GM21619 (cell line): Measurements from ENCODE around the gene RAB3IL1.

Source experiments
- ATAC-seq: cut with Tn5 transposase; IDR thresholded peaks from one replicate; pipeline ENCODE4 v1.9.1; 2021; ENCODE audit not compliant: unreplicated experiment

The RAB3IL1 gene

GRCh38 chr11:61869708-61870451 lies 47.5 kb downstream of the RAB3IL1 start:
- ATAC-seq, result no peak

- no peak for ATAC-seq
These were observed 48.0 kb downstream of the RAB3IL1 start for GRCh38 chr11:61869429-61869707.

- no peak for ATAC-seq
These were observed 48.6 kb downstream of the RAB3IL1 start for GRCh38 chr11:61868571-61869428.

DNA sequence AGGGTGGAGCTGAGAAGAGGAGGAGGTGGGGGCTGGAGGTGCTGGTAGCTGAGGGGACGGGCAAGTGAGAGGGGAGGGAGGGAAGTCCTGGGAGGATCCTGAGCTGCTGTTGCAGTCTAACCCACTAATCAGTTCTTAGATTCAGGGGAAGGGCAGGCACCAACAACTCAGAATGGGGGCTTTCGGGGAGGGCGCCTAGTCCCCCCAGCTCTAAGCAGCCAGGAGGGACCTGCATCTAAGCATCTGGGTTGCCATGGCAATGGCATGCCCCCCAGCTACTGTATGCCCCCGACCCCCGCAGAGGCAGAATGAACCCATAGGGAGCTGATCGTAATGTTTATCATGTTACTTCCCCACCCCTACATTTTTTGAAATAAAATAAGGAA lies 50.4 kb downstream of the RAB3IL1 start:
- no peak for ATAC-seq

DNA sequence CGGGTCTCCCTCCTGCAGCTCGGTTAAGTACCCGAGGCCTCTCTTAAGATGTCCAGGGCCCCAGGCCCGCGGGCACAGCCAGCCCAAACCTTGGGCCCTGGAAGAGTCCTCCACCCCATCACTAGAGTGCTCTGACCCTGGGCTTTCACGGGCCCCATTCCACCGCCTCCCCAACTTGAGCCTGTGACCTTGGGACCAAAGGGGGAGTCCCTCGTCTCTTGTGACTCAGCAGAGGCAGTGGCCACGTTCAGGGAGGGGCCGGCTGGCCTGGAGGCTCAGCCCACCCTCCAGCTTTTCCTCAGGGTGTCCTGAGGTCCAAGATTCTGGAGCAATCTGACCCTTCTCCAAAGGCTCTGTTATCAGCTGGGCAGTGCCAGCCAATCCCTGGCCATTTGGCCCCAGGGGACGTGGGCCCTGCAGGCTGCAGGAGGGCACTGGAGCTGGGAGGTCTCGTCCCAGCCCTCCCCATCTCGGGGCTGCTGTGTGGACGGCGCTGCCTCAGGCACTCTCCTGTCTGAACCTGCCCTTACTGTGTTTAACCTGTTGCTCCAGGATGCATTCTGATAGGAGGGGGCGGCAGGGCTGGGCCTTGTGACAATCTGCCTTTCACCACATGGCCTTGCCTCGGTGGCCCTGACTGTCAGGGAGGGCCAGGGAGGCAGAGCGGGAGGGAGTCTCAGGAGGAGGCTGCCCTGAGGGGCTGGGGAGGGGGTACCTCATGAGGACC lies 51.0 kb downstream of the RAB3IL1 start:
- no peak for ATAC-seq

- ATAC-seq, result no peak
These were observed 52.3 kb downstream of the RAB3IL1 start for GRCh38 chr11:61864814-61865775.

GRCh38 chr11:61863548-61864081 lies 53.8 kb downstream of the RAB3IL1 start:
- no peak for ATAC-seq

GRCh38 chr11:61862714-61863547 lies 54.4 kb downstream of the RAB3IL1 start:
- no peak for ATAC-seq

DNA sequence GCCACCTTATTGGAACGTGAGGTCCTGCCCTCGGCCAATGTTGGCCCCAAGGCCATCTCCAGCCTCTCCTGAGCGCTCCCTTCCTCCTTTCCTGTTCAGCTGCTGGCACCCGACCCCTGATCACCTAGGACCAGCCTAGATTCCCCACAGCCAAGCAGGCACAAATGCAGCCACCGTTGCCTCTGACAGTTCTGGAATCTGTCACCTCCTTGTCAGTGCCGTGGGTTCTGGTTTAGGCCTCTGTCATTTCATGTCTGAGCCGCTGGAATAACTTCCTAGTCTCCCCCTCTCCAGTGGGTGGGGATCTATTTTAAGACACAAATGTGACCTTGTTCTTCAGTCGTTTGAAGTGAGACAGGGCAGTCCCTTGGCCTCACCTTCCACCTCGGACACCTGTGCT lies 55.7 kb downstream of the RAB3IL1 start:
- ATAC-seq, result no peak

DNA sequence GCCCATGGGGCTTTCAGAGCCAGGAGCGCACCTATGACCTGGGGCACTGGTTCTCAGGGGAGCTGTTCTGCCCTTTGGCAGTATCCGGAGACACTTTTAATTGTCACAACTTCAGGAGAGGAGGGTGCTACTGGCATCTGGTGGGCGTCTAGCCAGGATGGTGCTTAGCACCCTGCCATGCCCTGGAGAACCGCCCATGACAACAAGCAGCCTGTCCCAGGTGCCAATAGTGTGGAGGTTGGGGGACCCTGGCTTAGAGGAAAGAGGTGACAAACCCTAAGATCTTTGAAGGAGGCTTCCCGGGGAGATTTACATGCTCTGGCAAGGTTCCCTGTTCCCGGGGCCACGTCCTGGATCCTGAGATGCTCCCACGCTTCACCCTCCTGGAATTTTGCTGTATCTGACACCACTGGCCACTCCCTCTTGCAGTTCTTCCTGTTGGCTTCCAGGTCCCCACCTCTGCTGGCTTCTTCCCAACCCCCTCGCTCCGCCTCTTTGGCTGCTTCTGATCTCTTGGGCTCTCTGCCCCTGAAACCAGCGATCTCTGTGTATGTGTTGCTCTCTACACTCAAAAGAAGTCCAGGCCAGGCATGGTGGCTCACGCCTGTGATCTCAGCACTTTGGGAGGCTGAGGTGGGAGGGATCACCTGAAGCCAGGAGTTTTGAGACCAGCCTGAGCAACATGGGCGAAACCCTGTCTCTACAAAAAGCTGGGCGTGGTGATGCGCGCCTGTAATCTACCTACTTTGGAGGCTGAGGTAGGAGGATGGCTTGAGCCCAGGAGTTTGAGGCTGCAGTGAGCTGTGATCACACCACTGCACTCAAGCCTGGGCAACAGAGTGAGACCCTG lies 57.1 kb downstream of the RAB3IL1 start:
- no peak for ATAC-seq

- no peak for ATAC-seq
These were observed 61.3 kb downstream of the RAB3IL1 start for GRCh38 chr11:61855939-61856680.

DNA sequence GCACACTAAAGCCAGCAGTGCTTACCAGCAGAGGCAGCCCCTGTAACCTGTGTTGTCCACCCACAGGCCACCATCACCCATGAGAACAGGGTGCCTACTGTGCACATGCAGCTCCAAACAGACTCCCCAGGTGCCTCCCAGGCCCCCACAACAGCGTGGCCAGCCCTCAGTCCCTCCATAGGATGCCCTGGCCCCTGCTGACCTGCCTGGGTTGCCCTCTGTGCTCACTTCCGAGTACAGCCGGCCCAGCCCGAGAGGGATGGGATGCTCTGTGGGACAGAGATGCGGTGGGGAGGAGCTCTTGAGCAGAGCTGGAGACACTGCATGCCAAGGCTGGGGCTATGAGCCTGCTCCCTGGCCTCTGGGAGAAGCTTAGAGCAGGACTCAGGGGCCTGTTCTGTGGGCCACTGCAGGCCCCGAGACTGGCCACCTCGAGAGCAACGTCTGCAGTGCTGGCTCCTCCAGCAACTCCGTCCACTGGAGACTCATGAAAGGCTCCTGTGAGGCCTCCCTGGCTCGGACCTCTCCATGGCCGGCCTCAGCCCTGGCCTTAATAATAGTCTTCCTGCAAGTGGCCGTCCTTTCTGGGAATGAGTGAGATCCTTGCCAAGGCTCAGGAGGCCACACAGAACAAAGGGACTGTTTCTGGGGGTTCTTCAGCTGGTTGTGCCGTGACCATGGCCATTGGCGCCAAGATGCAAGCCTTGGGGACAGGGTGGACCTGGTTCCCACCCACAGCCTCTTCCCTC lies 62.2 kb downstream of the RAB3IL1 start:
- no peak for ATAC-seq

GRCh38 chr11:61854206-61854895 lies 63.0 kb downstream of the RAB3IL1 start:
- no peak for ATAC-seq

GRCh38 chr11:61853698-61854169 lies 63.6 kb downstream of the RAB3IL1 start:
- no peak for ATAC-seq

- ATAC-seq, result no peak
These were observed 65.5 kb downstream of the RAB3IL1 start for GRCh38 chr11:61851900-61852295.

DNA sequence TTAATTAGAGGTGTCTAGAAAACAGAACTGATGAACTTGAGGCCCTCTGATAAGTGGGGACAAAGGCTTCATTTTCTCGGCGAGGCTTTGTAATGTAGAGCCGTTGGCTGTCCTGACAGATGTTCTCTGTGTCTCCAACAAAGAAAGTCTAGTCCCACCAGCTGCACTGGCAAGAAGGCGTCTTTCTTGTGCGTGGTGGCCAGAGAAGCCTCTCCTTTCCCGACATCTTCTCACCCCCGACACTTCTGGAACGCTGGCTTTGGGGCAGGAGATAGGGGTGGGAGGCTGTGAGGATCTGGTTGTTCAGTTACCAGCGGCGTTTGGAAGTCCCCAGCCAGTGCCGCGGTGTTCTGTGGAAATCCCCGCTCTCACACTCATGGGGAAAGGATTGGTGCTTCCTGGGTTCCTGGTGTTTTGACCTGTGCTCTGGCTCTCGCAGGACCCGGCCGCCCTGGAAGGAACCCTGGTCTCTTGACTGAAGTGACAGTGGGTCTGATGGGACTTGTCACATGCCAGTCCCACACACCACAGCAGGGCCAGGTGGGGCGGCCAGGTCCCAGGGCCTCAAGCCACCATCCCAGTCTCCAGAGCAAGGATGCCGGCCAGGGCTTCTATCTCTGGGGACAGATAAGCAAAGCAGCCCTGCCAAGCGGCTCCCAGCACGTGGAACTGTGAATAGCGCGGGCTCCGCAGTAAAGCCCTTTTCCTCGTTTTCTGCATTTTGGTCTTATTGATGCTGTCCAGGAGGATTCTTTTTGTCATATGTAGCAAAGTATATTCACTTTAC lies 66.1 kb downstream of the RAB3IL1 start:
- no peak for ATAC-seq
